Trophoblast cell (in vitro differentiated cells and primary cell): ENCODE data around the gene TOMM34.

Source experiments
- DNase-seq, 2 donors: peaks; one replicate each; pipeline ENCODE4 v3.0.0-alpha.2; 2016
- H2AFZ ChIP-seq: 2 replicates; pipeline ENCODE4 v1.6.1; 2013; ENCODE audit warnings: low read length, moderate library complexity, mild to moderate bottlenecking; ENCODE audit not compliant: insufficient read depth, poor library complexity
- H2AK5ac ChIP-seq: 2 replicates; pipeline ENCODE4 v1.6.1; 2013; ENCODE audit warnings: mild to moderate bottlenecking, low read length
- H2BK120ac ChIP-seq: 2 replicates; pipeline ENCODE4 v1.6.1; 2013; ENCODE audit warnings: low read length, mild to moderate bottlenecking, moderate library complexity; ENCODE audit not compliant: insufficient read depth, poor library complexity
- H2BK12ac ChIP-seq: 2 replicates; pipeline ENCODE4 v1.6.1; 2013; ENCODE audit warnings: mild to moderate bottlenecking, low read length, moderate library complexity
- H2BK5ac ChIP-seq: 2 replicates; pipeline ENCODE4 v1.6.1; 2013; ENCODE audit warnings: low read length, low read depth, moderate library complexity, mild to moderate bottlenecking; ENCODE audit not compliant: poor library complexity
- H3K14ac ChIP-seq: 2 replicates; pipeline ENCODE4 v1.6.1; 2013; ENCODE audit warnings: mild to moderate bottlenecking, low read length
- H3K18ac ChIP-seq: 2 replicates; pipeline ENCODE4 v1.6.1; 2013; ENCODE audit warnings: mild to moderate bottlenecking, low read length
- H3K23ac ChIP-seq: 2 replicates; pipeline ENCODE4 v1.6.1; 2013; ENCODE audit warnings: low read length
- H3K27ac ChIP-seq: 2 replicates; pipeline ENCODE4 v1.5.1; 2013; ENCODE audit warnings: low read depth, mild to moderate bottlenecking, inconsistent platforms, low read length, moderate library complexity
- H3K27me3 ChIP-seq: 2 replicates; pipeline ENCODE4 v1.6.1; 2013; ENCODE audit warnings: inconsistent platforms, mild to moderate bottlenecking, low read length, moderate library complexity; ENCODE audit not compliant: insufficient read depth
- H3K36me3 ChIP-seq, 2 experiments: 1 replicate in 1 of 2; 2 replicates in 1 of 2; pipeline ENCODE4 v1.6.1; 2013; ENCODE audit warnings: low read length in 2 of 2, mild to moderate bottlenecking in 2 of 2, moderate library complexity in 1 of 2; ENCODE audit not compliant: insufficient read depth in 2 of 2, control insufficient read depth in 1 of 2
- H3K4ac ChIP-seq: 2 replicates; pipeline ENCODE4 v1.6.1; 2013; ENCODE audit warnings: low read depth, mild to moderate bottlenecking, low read length, moderate library complexity
- H3K4me1 ChIP-seq, 2 experiments: 1 replicate in 1 of 2; 2 replicates in 1 of 2; pipeline ENCODE4 v1.6.1; 2013; ENCODE audit warnings: low read length in 2 of 2, mild to moderate bottlenecking in 2 of 2, moderate library complexity in 1 of 2; ENCODE audit not compliant: insufficient read depth in 2 of 2, control insufficient read depth in 1 of 2
- H3K4me2 ChIP-seq: 2 replicates; pipeline ENCODE4 v1.6.1; 2013; ENCODE audit warnings: inconsistent platforms, mild to moderate bottlenecking, low read length, moderate library complexity
- H3K4me3 ChIP-seq: 2 replicates; pipeline ENCODE4 v1.5.1; 2013; ENCODE audit warnings: mild to moderate bottlenecking, low read depth, low read length, inconsistent platforms
- H3K79me1 ChIP-seq: one replicate; pipeline ENCODE4 v1.6.1; 2013; ENCODE audit warnings: low read length
- H3K79me2 ChIP-seq: 2 replicates; pipeline ENCODE4 v1.6.1; 2013; ENCODE audit warnings: low read length, mild to moderate bottlenecking; ENCODE audit not compliant: control insufficient read depth, insufficient read depth, poor library complexity
- H3K9ac ChIP-seq: 2 replicates; pipeline ENCODE4 v1.6.1; 2013; ENCODE audit warnings: mild to moderate bottlenecking, low read length
- H3K9me3 ChIP-seq: 2 replicates; pipeline ENCODE4 v1.6.1; 2013; ENCODE audit warnings: low read depth, mild to moderate bottlenecking, control low read depth, inconsistent platforms, low read length; ENCODE audit not compliant: insufficient read depth
- H4K12ac ChIP-seq: 2 replicates; pipeline ENCODE4 v1.6.1; 2013; ENCODE audit warnings: low read depth, mild to moderate bottlenecking, low read length, moderate library complexity
- H4K8ac ChIP-seq: 2 replicates; pipeline ENCODE4 v1.6.1; 2013; ENCODE audit warnings: low read depth, mild to moderate bottlenecking, low read length, moderate library complexity
- H4K91ac ChIP-seq: one replicate; pipeline ENCODE4 v1.6.1; 2013; ENCODE audit warnings: low read depth, mild to moderate bottlenecking, low read length, moderate library complexity
- WGBS: extraction: QIAGEN DNeasy Blood & Tissue Kit; methylation state at CpG from one replicate; pipeline ENCODE4 v1.1.7; 2013; ENCODE audit warnings: missing lambda C conversion rate; ENCODE audit not compliant: insufficient read length, insufficient coverage; ENCODE audit errors: extremely low coverage; 5-methylcytosine and 5-hydroxymethylcytosine counted together

TOMM34 gene

GRCh38 chr20:44993343-44993742 is 33.1 kb upstream of the TOMM34 start:
- Histone ChIP-seq H3K4me1 (no peaks in the 10 kb centered on the region), H4K91ac (no peak overlapping the region), H3K36me3 (peaks cover 6 to 7% of the 10 kb centered on the region in 2 experiments), H2BK12ac (no peak overlapping the region), H3K4me3 (no peak overlapping the region), H4K12ac (no peak overlapping the region), H2AK5ac (no peak overlapping the region), H3K14ac (no peak overlapping the region), H2BK120ac (no peak overlapping the region), H3K9ac (no peak overlapping the region), H3K27ac (no peak overlapping the region), H3K23ac (no peak overlapping the region), H3K4ac (no peak overlapping the region), H2BK5ac (no peak overlapping the region), H3K4me2 (no peak overlapping the region), H4K8ac (no peak overlapping the region), H3K18ac (no peak overlapping the region), H2AFZ (no peak overlapping the region), H3K27me3 (no peaks in the 10 kb centered on the region), H3K79me1 (no peaks in the 10 kb centered on the region), H3K9me3 (no peaks in the 10 kb centered on the region), H3K79me2 (no peaks in the 10 kb centered on the region)
- WGBS, result no CpG with 5 or more reads among the region's 3 CpGs
- no peak for DNase-seq

- DNase-seq, result no peak
- Histone ChIP-seq H3K79me2 (no peaks in the 10 kb centered on the region), H3K27me3 (no peaks in the 10 kb centered on the region), H4K8ac (no peak overlapping the region), H3K4me1 (no peaks in the 10 kb centered on the region), H3K9ac (no peak overlapping the region), H3K27ac (no peak overlapping the region), H2BK12ac (no peak overlapping the region), H2BK5ac (no peak overlapping the region), H3K9me3 (no peaks in the 10 kb centered on the region), H2BK120ac (no peak overlapping the region), H3K4me3 (no peak overlapping the region), H3K4me2 (no peak overlapping the region), H3K4ac (no peak overlapping the region), H3K23ac (no peak overlapping the region), H2AK5ac (no peak overlapping the region), H2AFZ (no peak overlapping the region), H3K36me3 (peaks cover 4 to 6% of the 10 kb centered on the region in 2 experiments), H4K91ac (no peak overlapping the region), H4K12ac (no peak overlapping the region), H3K14ac (no peak overlapping the region), H3K18ac (no peak overlapping the region), H3K79me1 (no peaks in the 10 kb centered on the region)
Observed at GRCh38 chr20:44990957-44991356, 30.8 kb upstream of the TOMM34 start.

- Histone ChIP-seq H3K14ac (no peak overlapping the region), H3K79me1 (no peaks in the 10 kb centered on the region), H2BK120ac (no peak overlapping the region), H3K18ac (no peak overlapping the region), H3K27ac (no peak overlapping the region), H2AK5ac (no peak overlapping the region), H3K4ac (no peak overlapping the region), H3K4me1 (no peaks in the 10 kb centered on the region), H2AFZ (no peak overlapping the region), H2BK5ac (no peak overlapping the region), H3K36me3 (peaks cover 4 to 6% of the 10 kb centered on the region in 2 experiments), H3K4me2 (no peak overlapping the region), H3K9ac (no peak overlapping the region), H2BK12ac (no peak overlapping the region), H3K9me3 (no peaks in the 10 kb centered on the region), H4K12ac (no peak overlapping the region), H4K8ac (no peak overlapping the region), H3K4me3 (no peak overlapping the region), H3K79me2 (no peaks in the 10 kb centered on the region), H3K23ac (no peak overlapping the region), H4K91ac (no peak overlapping the region), H3K27me3 (no peaks in the 10 kb centered on the region)
- no peak for DNase-seq
- WGBS, result no CpG with 5 or more reads among the region's 3 CpGs
Observed at GRCh38 chr20:44990425-44990824, 30.2 kb upstream of the TOMM34 start.

- no peak overlapping the region for H3K4ac ChIP-seq
- no peak overlapping the region for H3K27ac ChIP-seq
- H2BK120ac ChIP-seq, result no peak overlapping the region
- no peak overlapping the region for H3K18ac ChIP-seq
- H3K79me2 ChIP-seq, result no peaks in the 10 kb centered on the region
- no peak overlapping the region for H3K14ac ChIP-seq
- no peak overlapping the region for H3K4me2 ChIP-seq
- no peaks in the 10 kb centered on the region for H3K4me1 ChIP-seq
- H3K27me3 ChIP-seq, result no peaks in the 10 kb centered on the region
- H3K4me3 ChIP-seq, result no peak overlapping the region
- no peak overlapping the region for H2AK5ac ChIP-seq
- H4K8ac ChIP-seq, result no peak overlapping the region
- no peak overlapping the region for H2AFZ ChIP-seq
- H3K36me3 ChIP-seq, result peaks cover 3 to 5% of the 10 kb centered on the region in 2 experiments
- H3K9ac ChIP-seq, result no peak overlapping the region
- H3K9me3 ChIP-seq, result no peaks in the 10 kb centered on the region
- no peak overlapping the region for H2BK5ac ChIP-seq
- H2BK12ac ChIP-seq, result no peak overlapping the region
- H4K91ac ChIP-seq, result no peak overlapping the region
- no peak for DNase-seq
- H4K12ac ChIP-seq, result no peak overlapping the region
- no peak overlapping the region for H3K23ac ChIP-seq
- H3K79me1 ChIP-seq, result no peaks in the 10 kb centered on the region
- no CpG with 5 or more reads among the region's 1 CpG for WGBS
Observed at GRCh38 chr20:44988631-44989171, 28.5 kb upstream of the TOMM34 start.
